HepG2 (cell line): ENCODE data around the gene PLLP. TPM values are rescaled to one million over a fixed set of nuclear protein-coding genes. Genes with fewer than 3 reads are reported as not detected.

Experiments
- CBX1 ChIP-seq: IDR thresholded peaks from one replicate; pipeline ENCODE4 v1.6.1; 2016; ENCODE audit warnings: antibody characterized with exemption, low read depth
- DMTF1 ChIP-seq: sonication (generic); formaldehyde crosslinking; IDR thresholded peaks from 2 replicates; pipeline ENCODE4 v1.4.0; 2020; ENCODE audit warnings: mild to moderate bottlenecking, missing genetic modification reagents
- KAT2B ChIP-seq: fragments of 150-350 bp; IDR thresholded peaks from 2 replicates; pipeline ENCODE4 v1.6.1; 2014; ENCODE audit warnings: low read depth, low read length, borderline replicate concordance
- MEIS1 ChIP-seq: sonication (generic); formaldehyde crosslinking; IDR thresholded peaks from 2 replicates; pipeline ENCODE4 v1.9.0; 2021; ENCODE audit warnings: mild to moderate bottlenecking, missing genetic modification reagents, moderate library complexity, borderline replicate concordance
- PLRG1 ChIP-seq: fragments of 450-650 bp; conservative IDR thresholded peaks from 2 replicates; pipeline ENCODE4 v1.6.1; 2016
- POGK ChIP-seq: sonication (generic); formaldehyde crosslinking; conservative IDR thresholded peaks from 2 replicates; pipeline ENCODE4 v1.8.0; 2022; ENCODE audit warnings: mild to moderate bottlenecking, moderate library complexity, missing genetic modification reagents
- SOX6 ChIP-seq, 2 experiments: fragments of 450-650 bp in 1 of 2; sonication (generic) in 1 of 2; formaldehyde crosslinking in 1 of 2; IDR thresholded peaks; 2 replicates each; pipeline versions ENCODE4 v1.4.0 to v1.6.1; 2017 to 2020; ENCODE audit warnings: antibody characterized with exemption in 1 of 2, mild to moderate bottlenecking in 1 of 2, missing genetic modification reagents in 1 of 2
- SRSF9 ChIP-seq: fragments of 200-400 bp; formaldehyde crosslinking; IDR thresholded peaks from 2 replicates; pipeline ENCODE4 v1.6.1; 2018; ENCODE audit warnings: borderline replicate concordance, mild to moderate bottlenecking, low read depth, low read length; ENCODE audit not compliant: insufficient read depth, poor library complexity, severe bottlenecking
- TAF15 ChIP-seq: fragments of 200-400 bp; formaldehyde crosslinking; IDR thresholded peaks from one replicate; pipeline ENCODE4 v1.6.1; 2018; ENCODE audit warnings: mild to moderate bottlenecking, low read depth, low read length; ENCODE audit not compliant: poor library complexity, severe bottlenecking
- TBX2 ChIP-seq: sonication (generic); formaldehyde crosslinking; IDR thresholded peaks from 2 replicates; pipeline ENCODE4 v1.5.0; 2020; ENCODE audit warnings: missing genetic modification reagents, mild to moderate bottlenecking, borderline replicate concordance
- ZKSCAN1 ChIP-seq: fragments of 150-350 bp; IDR thresholded peaks from 2 replicates; pipeline ENCODE4 v1.6.1; 2014; ENCODE audit warnings: low read length
- ZKSCAN5 ChIP-seq: sonication (generic); formaldehyde crosslinking; IDR thresholded peaks from 2 replicates; pipeline ENCODE4 v1.5.1; 2020; ENCODE audit warnings: mild to moderate bottlenecking, missing genetic modification reagents
- ZNF12 ChIP-seq: sonication (generic); formaldehyde crosslinking; IDR thresholded peaks from 2 replicates; pipeline ENCODE4 v1.5.0; 2020; ENCODE audit warnings: missing genetic modification reagents
- ZNF264 ChIP-seq: sonication (generic); formaldehyde crosslinking; IDR thresholded peaks from 2 replicates; pipeline ENCODE4 v1.4.0; 2020; ENCODE audit warnings: missing genetic modification reagents
- ZNF335 ChIP-seq: sonication (generic); formaldehyde crosslinking; IDR thresholded peaks from 2 replicates; pipeline ENCODE4 v1.4.0; 2020; ENCODE audit warnings: missing genetic modification reagents
- ZNF687 ChIP-seq: sonication (generic); formaldehyde crosslinking; IDR thresholded peaks from 2 replicates; pipeline ENCODE4 v1.5.1; 2020; ENCODE audit warnings: mild to moderate bottlenecking, missing genetic modification reagents, moderate library complexity
- ZNF691 ChIP-seq: sonication (generic); formaldehyde crosslinking; IDR thresholded peaks from 2 replicates; pipeline ENCODE4 v1.4.0; 2020; ENCODE audit warnings: missing genetic modification reagents, low read depth, mild to moderate bottlenecking, borderline replicate concordance
- ZNF83 ChIP-seq: sonication (generic); formaldehyde crosslinking; IDR thresholded peaks from 2 replicates; pipeline ENCODE4 v1.4.0; 2020; ENCODE audit warnings: missing genetic modification reagents, mild to moderate bottlenecking, borderline replicate concordance
- ZNF850 ChIP-seq: sonication (generic); formaldehyde crosslinking; conservative IDR thresholded peaks from 2 replicates; pipeline ENCODE4 v1.9.0; 2021; ENCODE audit warnings: mild to moderate bottlenecking, missing genetic modification reagents
- polyA plus RNA-seq, 8 experiments: library from polyadenylated mRNA; depleted of rRNA in 3 of 8; stranded (reverse) in 7 of 8; unstranded in 1 of 8; fragments of >200 nt; fragmentation: Illumina TruSeq in 4 of 8; extraction: Trizol in 4 of 8; gene quantifications; 2 replicates each; pipeline versions ENCODE4 v1.2.1 to v1.2.3, GENCODE V29; 2011 to 2016; ENCODE audit warnings: low read depth in 4 of 8, missing spikeins in 1 of 8, mixed read lengths in 1 of 8; ENCODE audit not compliant: insufficient read depth in 1 of 8
- total RNA-seq, 5 experiments: library from RNA; depleted of rRNA; stranded (reverse); fragments of >200 nt; fragmentation: Illumina TruSeq; extraction: Trizol; gene quantifications; 2 replicates each; pipeline ENCODE4 v1.2.3, GENCODE V29; 2016; ENCODE audit warnings: low read depth in 1 of 5
- TF ChIP-seq, protein P1 (sequence below): sonication (generic); formaldehyde crosslinking; IDR thresholded peaks from 2 replicates; pipeline ENCODE4 v1.4.0; 2020; ENCODE audit warnings: missing genetic modification reagents

PLLP gene
- total and polyA plus RNA-seq, 2 of the 13 experiments (the other 11 are each of a cell fraction or from before 2014, with no cell fraction given): 60.6 to 127 TPM

GRCh38 chr16:57297856-57298255 lies 13.4 kb upstream of the PLLP start (continued):
- 0 out of 2 replicates have a peak, but pooled peaks have one; percentile 40 for TF ChIP-seq ZKSCAN5 (CRISPR knock-in tag)
- TF ChIP-seq ZNF850: no peak
- TF ChIP-seq DMTF1 (CRISPR knock-in tag): no peak
- no peak for TF ChIP-seq TAF15
- no peak for TF ChIP-seq CBX1
- no peak for TF ChIP-seq KAT2B
- no peak for TF ChIP-seq MEIS1
- TF ChIP-seq ZNF12 (CRISPR knock-in tag): no peak
- no peak for TF ChIP-seq ZNF335
- no peak for TF ChIP-seq TBX2 (CRISPR knock-in tag)
- TF ChIP-seq ZKSCAN1: no peak
- TF ChIP-seq PLRG1: no peak
- TF ChIP-seq SOX6 (IDR thresholded peaks at IDR 0.05): no peak
- 0 out of 2 replicates have a peak, but pooled peaks have one; percentile 13 for TF ChIP-seq SOX6 (CRISPR knock-in tag; IDR thresholded peaks at IDR 0.05)
- no peak for TF ChIP-seq ZNF264
- no peak for TF ChIP-seq SRSF9
- no peak for TF ChIP-seq POGK (CRISPR knock-in tag)
- TF ChIP-seq ZNF687 (CRISPR knock-in tag): peak; percentile 25
- TF ChIP-seq ZNF691: no peak
- no peak for TF ChIP-seq ZNF83 (CRISPR knock-in tag)
- TF ChIP-seq, protein P1, sequence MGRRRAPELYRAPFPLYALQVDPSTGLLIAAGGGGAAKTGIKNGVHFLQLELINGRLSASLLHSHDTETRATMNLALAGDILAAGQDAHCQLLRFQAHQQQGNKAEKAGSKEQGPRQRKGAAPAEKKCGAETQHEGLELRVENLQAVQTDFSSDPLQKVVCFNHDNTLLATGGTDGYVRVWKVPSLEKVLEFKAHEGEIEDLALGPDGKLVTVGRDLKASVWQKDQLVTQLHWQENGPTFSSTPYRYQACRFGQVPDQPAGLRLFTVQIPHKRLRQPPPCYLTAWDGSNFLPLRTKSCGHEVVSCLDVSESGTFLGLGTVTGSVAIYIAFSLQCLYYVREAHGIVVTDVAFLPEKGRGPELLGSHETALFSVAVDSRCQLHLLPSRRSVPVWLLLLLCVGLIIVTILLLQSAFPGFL (CRISPR knock-in tag): no peak
